WTC11 (cell line): ENCODE measurements around the gene MRPS22. TPM values are rescaled to one million over a fixed set of nuclear protein-coding genes. Genes with fewer than 3 reads are reported as not detected.

ENCODE experiments used
- ATAC-seq: fragments of 200-7000 bp; cut with Tn5 transposase; 2 replicates; pipeline ENCODE4 v1.10.0; 2021; ENCODE audit warnings: mild to moderate bottlenecking, moderate library complexity
- CTCF ChIA-PET: fragments of 300-600 bp; sonication (Branson Sonifier 250); formaldehyde crosslinking; loops from one replicate; lab custom pipeline; 2021; ENCODE audit warnings: antibody characterized with exemption; lab: Charles Lee
- POLR2A ChIA-PET: fragments of 350-600 bp; sonication (Branson Sonifier 250); formaldehyde crosslinking; loops from one replicate; lab custom pipeline; 2021; ENCODE audit warnings: antibody characterized with exemption; lab: Charles Lee
- DNase-seq: peaks from one replicate; pipeline ENCODE4 v3.0.0; 2021; ENCODE audit warnings: low spot score
- H3K27ac Mint-ChIP-seq: 2 replicates; pipeline ENCODE4 v1.8.0; 2021; ENCODE audit warnings: mixed read lengths
- H3K27me3 Mint-ChIP-seq: 2 replicates; pipeline ENCODE4 v1.8.0; 2021; ENCODE audit warnings: low read depth, mild to moderate bottlenecking, moderate library complexity, mixed read lengths
- H3K36me3 Mint-ChIP-seq: 2 replicates; pipeline ENCODE4 v1.8.0; 2021; ENCODE audit warnings: mixed read lengths
- H3K4me1 Mint-ChIP-seq: 2 replicates; pipeline ENCODE4 v1.8.0; 2022; ENCODE audit warnings: mixed read lengths
- H3K4me3 Mint-ChIP-seq: 2 replicates; pipeline ENCODE4 v1.8.0; 2021; ENCODE audit warnings: mild to moderate bottlenecking, moderate library complexity, mixed read lengths
- H3K9me3 Mint-ChIP-seq: 2 replicates; pipeline ENCODE4 v1.8.0; 2021; ENCODE audit warnings: mixed read lengths
- AR ChIP-seq: fragments of 250-450 bp; sonication (Bioruptor Pico); IDR thresholded peaks from 2 replicates; pipeline ENCODE4 v1.9.0; 2021; ENCODE audit warnings: mild to moderate bottlenecking
- ERG ChIP-seq: fragments of 250-450 bp; sonication (Bioruptor Pico); IDR thresholded peaks from 2 replicates; pipeline ENCODE4 v1.8.0; 2021; ENCODE audit warnings: mild to moderate bottlenecking
- FOXK1 ChIP-seq: sonication (generic); formaldehyde crosslinking; IDR thresholded peaks from 2 replicates; pipeline ENCODE4 v1.8.0; 2022; ENCODE audit warnings: mild to moderate bottlenecking, moderate library complexity, missing genetic modification reagents
- JAZF1 ChIP-seq: fragments of 250-450 bp; sonication (Bioruptor Pico); IDR thresholded peaks from 2 replicates; pipeline ENCODE4 v1.9.0; 2021; ENCODE audit warnings: moderate library complexity, mild to moderate bottlenecking, inconsistent platforms
- MXD4 ChIP-seq: fragments of 250-450 bp; sonication (Bioruptor Pico); IDR thresholded peaks from 2 replicates; pipeline ENCODE4 v1.8.0; 2021; ENCODE audit warnings: mild to moderate bottlenecking, moderate library complexity, borderline replicate concordance
- NR3C1 ChIP-seq: sonication (generic); formaldehyde crosslinking; conservative IDR thresholded peaks from 2 replicates; pipeline ENCODE4 v1.8.1; 2023; ENCODE audit warnings: low read depth, mild to moderate bottlenecking, missing genetic modification reagents
- PRDM15 ChIP-seq: sonication (generic); formaldehyde crosslinking; IDR thresholded peaks from 2 replicates; pipeline ENCODE4 v1.8.0; 2022; ENCODE audit warnings: missing genetic modification reagents
- TCF7 ChIP-seq: sonication (generic); formaldehyde crosslinking; IDR thresholded peaks from 2 replicates; pipeline ENCODE4 v1.8.0; 2022; ENCODE audit warnings: mild to moderate bottlenecking, low read depth, missing genetic modification reagents, moderate library complexity
- ZNF532 ChIP-seq: fragments of 250-450 bp; sonication (Bioruptor Pico); IDR thresholded peaks from 2 replicates; pipeline ENCODE4 v1.9.0; 2021; ENCODE audit warnings: mild to moderate bottlenecking, borderline replicate concordance
- total RNA-seq: library from RNA; stranded (reverse); gene quantifications from 3 replicates; pipeline ENCODE4 v1.2.3, GENCODE V29; 2021

MRPS22 gene
- total RNA-seq, 1 experiment from 2014 or later: 44.6 TPM

- TF ChIP-seq PRDM15 (no peak), JAZF1 (CRISPR knock-in tag) (no peak), FOXK1 (no peak), MXD4 (no peak), ERG (no peak)
Measured at GRCh38 chr3:139299261-139300132, 44.3 kb upstream of the MRPS22 start (continued).

GRCh38 chr3:139300416-139300815, 43.4 kb upstream of the MRPS22 start:
- DNase-seq (no peak), ATAC-seq (no peak)
- no peaks in the 10 kb centered on the region for H3K36me3 Mint-ChIP-seq
- no peaks in the 10 kb centered on the region for H3K27me3 Mint-ChIP-seq
- H3K27ac Mint-ChIP-seq: no peak overlapping the region
- ChIA-PET CTCF (interaction anchor here (2.4 to 2.9 kb wide), 2 partner anchors 19 to 29 kb away, joined by 9 to 10 read pairs; no protein-coding TSS in a partner anchor), POLR2A (no interaction called here)
- H3K9me3 Mint-ChIP-seq: peaks cover 11% of the 10 kb centered on the region; the same call in 1 of the 2 replicates
- peaks cover 10% of the 10 kb centered on the region for H3K4me1 Mint-ChIP-seq
- TF ChIP-seq ERG (no peak), PRDM15 (no peak), TCF7 (CRISPR knock-in tag) (no peak), NR3C1 (CRISPR knock-in tag) (no peak), ZNF532 (CRISPR knock-in tag) (no peak), AR (CRISPR knock-in tag) (no peak)
- no peak overlapping the region for H3K4me3 Mint-ChIP-seq
